Endothelial cell of umbilical vein (primary cell): ENCODE data around the gene COG5. TPM values are rescaled to one million over a fixed set of nuclear protein-coding genes. Genes with fewer than 3 reads are reported as not detected.

ENCODE experiments used
- BruUV-seq: library from RNA; stranded (reverse); fragments of 400-500 nt; replicated peaks from 2 replicates; lab custom pipeline; 2021; lab: Mats Ljungman, UMichigan
- CTCF ChIA-PET: fragments of 300-600, 350-600 bp; sonication (Branson Sonifier 250); formaldehyde crosslinking; loops from one replicate; lab custom pipeline; 2021; ENCODE audit warnings: antibody characterized with exemption, inconsistent platforms; lab: Charles Lee
- POLR2A ChIA-PET: fragments of 300-600, 350-600 bp; sonication (Branson Sonifier 250); formaldehyde crosslinking; loops from one replicate; lab custom pipeline; 2021; ENCODE audit warnings: antibody characterized with exemption, inconsistent platforms; lab: Charles Lee
- DNase-seq: peaks from one replicate; pipeline ENCODE4 v3.0.0-alpha.2; 2011; ENCODE audit warnings: low read depth, low spot score
- FAIRE-seq: peaks from 2 replicates; lab custom pipeline; 2011; peaks lifted over from hg19 to GRCh38; lab: Jason Lieb, UNC
- H2AFZ ChIP-seq: 2 replicates; pipeline ENCODE4 v1.6.0; 2012; ENCODE audit warnings: low read depth, low read length, control low read depth, inconsistent platforms
- H3K27ac ChIP-seq: 2 replicates; pipeline ENCODE4 v1.5.1; 2011; ENCODE audit warnings: low read depth, mild to moderate bottlenecking, control low read depth, low read length, moderate library complexity; ENCODE audit not compliant: insufficient read depth
- H3K27me3 ChIP-seq, 2 experiments: 2 replicates each; pipeline versions ENCODE4 v1.6.0 to v1.6.1; 2011; ENCODE audit warnings: low read length in 2 of 2, mixed read lengths in 1 of 2; ENCODE audit not compliant: control insufficient read depth in 2 of 2, insufficient read depth in 2 of 2
- H3K36me3 ChIP-seq, 2 experiments: 2 replicates in 1 of 2; 3 replicates in 1 of 2; pipeline ENCODE4 v1.5.1; 2011; ENCODE audit warnings: low read length in 2 of 2, mild to moderate bottlenecking in 1 of 2, moderate library complexity in 1 of 2; ENCODE audit not compliant: control insufficient read depth in 2 of 2, insufficient read depth in 2 of 2; ENCODE audit errors: extremely low read depth in 1 of 2
- H3K4me1 ChIP-seq: 3 replicates; pipeline ENCODE4 v1.5.1; 2011; ENCODE audit warnings: mild to moderate bottlenecking, low read length; ENCODE audit not compliant: control insufficient read depth, insufficient read depth; ENCODE audit errors: extremely low read depth
- H3K4me2 ChIP-seq: 2 replicates; pipeline ENCODE4 v1.6.1; 2011; ENCODE audit warnings: low read length, control low read depth, mixed read lengths; ENCODE audit not compliant: insufficient read depth
- H3K4me3 ChIP-seq, 3 experiments: fragments of 200-600 bp in 1 of 3; sonication (generic), shearing (Covaris generic) in 1 of 3; replicated peaks in 1 of 3; 2 replicates each; pipeline ENCODE4 v1.5.1; 2011 to 2016; ENCODE audit warnings: control low read depth in 3 of 3, low read length in 3 of 3, mild to moderate bottlenecking in 2 of 3, inconsistent platforms in 1 of 3, low read depth in 1 of 3, moderate library complexity in 1 of 3; ENCODE audit not compliant: insufficient read depth in 1 of 3
- H3K79me2 ChIP-seq: 2 replicates; pipeline ENCODE4 v1.6.0; 2012; ENCODE audit warnings: low read length, inconsistent platforms; ENCODE audit not compliant: control insufficient read depth, insufficient read depth
- H3K9ac ChIP-seq: replicated peaks from 2 replicates; pipeline ENCODE3; 2011; ENCODE audit warnings: low read length, control low read depth; ENCODE audit not compliant: insufficient read depth; ENCODE audit errors: extremely low read depth
- H3K9me1 ChIP-seq: replicated peaks from 3 replicates; pipeline ENCODE4 v1.6.0; 2011; ENCODE audit warnings: mild to moderate bottlenecking, low read length; ENCODE audit not compliant: control insufficient read depth, insufficient read depth; ENCODE audit errors: extremely low read depth
- H3K9me3 ChIP-seq: replicated peaks from 2 replicates; pipeline ENCODE4 v1.5.1; 2012; ENCODE audit warnings: low read length, inconsistent platforms; ENCODE audit not compliant: control insufficient read depth, insufficient read depth
- H4K20me1 ChIP-seq: replicated peaks from 2 replicates; pipeline ENCODE3; 2011; ENCODE audit warnings: mild to moderate bottlenecking, low read length; ENCODE audit not compliant: control insufficient read depth, insufficient read depth; ENCODE audit errors: extremely low read depth
- EZH2 ChIP-seq: IDR thresholded peaks from 2 replicates; pipeline ENCODE4 v1.6.1; 2012; ENCODE audit warnings: borderline replicate concordance, low read depth, mild to moderate bottlenecking, moderate library complexity, low read length, inconsistent platforms; ENCODE audit not compliant: severe bottlenecking
- FOS ChIP-seq: IDR thresholded peaks from 2 replicates; pipeline ENCODE4 v1.6.1; 2011; ENCODE audit warnings: mild to moderate bottlenecking, low read length, moderate library complexity, borderline replicate concordance; ENCODE audit not compliant: insufficient read depth
- GATA2 ChIP-seq: IDR thresholded peaks from 2 replicates; pipeline ENCODE4 v1.7.0; 2011; ENCODE audit warnings: low read depth, mild to moderate bottlenecking, moderate library complexity, mixed read lengths, low read length; ENCODE audit not compliant: insufficient read length, insufficient read depth
- JUN ChIP-seq: IDR thresholded peaks from 2 replicates; pipeline ENCODE4 v1.6.1; 2011; ENCODE audit warnings: borderline replicate concordance, low read depth; ENCODE audit not compliant: insufficient read length, insufficient read depth
- MYC ChIP-seq: IDR thresholded peaks from one replicate; pipeline ENCODE4 v1.6.1; 2011; ENCODE audit warnings: mild to moderate bottlenecking, low read depth, low read length
- POLR2A ChIP-seq: IDR thresholded peaks from 2 replicates; pipeline ENCODE4 v1.6.1; 2012; ENCODE audit warnings: low read depth, mild to moderate bottlenecking, control low read depth, low read length
- POLR2AphosphoS5 ChIP-seq: IDR thresholded peaks from 2 replicates; pipeline ENCODE4 v1.6.1; 2012; ENCODE audit warnings: low read depth, mild to moderate bottlenecking, control low read depth, low read length, moderate library complexity; ENCODE audit not compliant: insufficient read depth
- dilution Hi-C: fragments of 300-500 bp; cut with MboI; formaldehyde crosslinking; loops from one replicate; pipeline ENCODE4 v1.15.0; 2019; ENCODE audit warnings: low sequenced_read_pairs; ENCODE audit not compliant: extremely low pct_ligation_motif_present
- intact Hi-C: fragments of 100-400 bp; cut with micrococcal nuclease; formaldehyde crosslinking; loops from one replicate; pipeline ENCODE4 v1.10.0; 2022
- polyA plus RNA-seq, 4 experiments: library from polyadenylated mRNA; depleted of rRNA in 3 of 4; stranded (reverse) in 3 of 4; unstranded in 1 of 4; fragments of >200 nt; gene quantifications; 2 replicates each; pipeline versions ENCODE4 v1.2.1 to v1.2.3, GENCODE V29; 2011 to 2012; ENCODE audit warnings: missing spikeins in 1 of 4
- total RNA-seq: library from RNA; stranded (reverse); gene quantifications from 2 replicates; pipeline ENCODE4 v1.2.3, GENCODE V29; 2021
- TF ChIP-seq, protein P1 (sequence below), 2 donors: IDR thresholded peaks; 1 replicate in 1 of 2; 2 replicates in 1 of 2; pipeline ENCODE4 v1.5.1; 2011; ENCODE audit warnings: low read length in 2 of 2, mild to moderate bottlenecking in 2 of 2, moderate library complexity in 2 of 2, control low read depth in 1 of 2, inconsistent platforms in 1 of 2, low read depth in 1 of 2; ENCODE audit not compliant: insufficient read depth in 1 of 2; ENCODE audit errors: extremely low read depth in 1 of 2
- TF ChIP-seq, protein P2 (sequence below): IDR thresholded peaks from 2 replicates; pipeline ENCODE4 v1.6.1; 2011; ENCODE audit not compliant: insufficient read depth, insufficient read length

COG5 gene
- total and polyA plus RNA-seq, 2 donors (not counting 3 experiments of a cell fraction or from before 2014, with no cell fraction given) = 18.8 to 45.3 TPM

DNA sequence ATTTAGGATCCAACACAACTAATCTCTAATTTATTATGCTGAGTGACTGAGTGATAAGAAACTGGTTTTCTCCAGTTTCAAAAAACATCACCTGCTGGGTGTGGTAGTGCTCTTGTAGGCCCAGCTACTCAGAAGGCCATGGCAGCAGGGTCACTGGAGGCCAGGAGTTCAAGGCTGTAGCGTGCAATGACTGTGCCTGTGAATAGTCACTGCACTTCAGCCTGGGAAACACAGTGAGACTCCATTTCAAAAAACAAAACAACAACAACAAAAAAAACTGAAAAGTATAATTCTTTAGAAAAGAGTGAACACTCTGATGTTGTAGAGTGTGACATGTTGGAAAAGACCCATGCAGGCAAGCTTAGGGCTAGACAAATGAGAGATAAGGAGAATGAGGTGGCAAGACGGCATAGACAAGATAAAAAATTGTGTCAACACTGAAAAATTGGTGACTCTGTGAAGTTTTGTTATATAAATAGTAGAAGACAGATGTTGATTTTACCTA, 243.9 kb downstream of the COG5 start:
- no TSS peak for BruUV-seq
- DNase-seq = no peak
- Histone ChIP-seq H4K20me1 (no peaks in the 10 kb centered on the region), H3K79me2 (no peaks in the 10 kb centered on the region), H3K27me3 (no peaks in the 10 kb centered on the region), H3K4me3 (no peak overlapping the region), H3K9me1 (no peaks in the 10 kb centered on the region), H2AFZ (no peak overlapping the region), H3K9ac (no peak overlapping the region), H3K4me1 (no peaks in the 10 kb centered on the region), H3K27ac (no peak overlapping the region), H3K36me3 (no peaks in the 10 kb centered on the region), H3K4me2 (no peak overlapping the region), H3K9me3 (no peaks in the 10 kb centered on the region)
- CTCF ChIA-PET = no interaction called here
- POLR2A ChIA-PET = no interaction called here
- FAIRE-seq = no peak
- TF ChIP-seq EZH2 = no peak
- TF ChIP-seq MYC = no peak
- no peak for TF ChIP-seq GATA2
- TF ChIP-seq POLR2AphosphoS5 = no peak
- TF ChIP-seq, protein P1, sequence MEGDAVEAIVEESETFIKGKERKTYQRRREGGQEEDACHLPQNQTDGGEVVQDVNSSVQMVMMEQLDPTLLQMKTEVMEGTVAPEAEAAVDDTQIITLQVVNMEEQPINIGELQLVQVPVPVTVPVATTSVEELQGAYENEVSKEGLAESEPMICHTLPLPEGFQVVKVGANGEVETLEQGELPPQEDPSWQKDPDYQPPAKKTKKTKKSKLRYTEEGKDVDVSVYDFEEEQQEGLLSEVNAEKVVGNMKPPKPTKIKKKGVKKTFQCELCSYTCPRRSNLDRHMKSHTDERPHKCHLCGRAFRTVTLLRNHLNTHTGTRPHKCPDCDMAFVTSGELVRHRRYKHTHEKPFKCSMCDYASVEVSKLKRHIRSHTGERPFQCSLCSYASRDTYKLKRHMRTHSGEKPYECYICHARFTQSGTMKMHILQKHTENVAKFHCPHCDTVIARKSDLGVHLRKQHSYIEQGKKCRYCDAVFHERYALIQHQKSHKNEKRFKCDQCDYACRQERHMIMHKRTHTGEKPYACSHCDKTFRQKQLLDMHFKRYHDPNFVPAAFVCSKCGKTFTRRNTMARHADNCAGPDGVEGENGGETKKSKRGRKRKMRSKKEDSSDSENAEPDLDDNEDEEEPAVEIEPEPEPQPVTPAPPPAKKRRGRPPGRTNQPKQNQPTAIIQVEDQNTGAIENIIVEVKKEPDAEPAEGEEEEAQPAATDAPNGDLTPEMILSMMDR (IDR thresholded peaks at IDR 0.05; ENCODE audit: extremely low read depth in 1 of 2, insufficient read depth in 1 of 2, low read depth in 1 of 2, low read length in 2 of 2) = no peak
- TF ChIP-seq FOS = no peak
- no peak for TF ChIP-seq JUN
- TF ChIP-seq, protein P2, sequence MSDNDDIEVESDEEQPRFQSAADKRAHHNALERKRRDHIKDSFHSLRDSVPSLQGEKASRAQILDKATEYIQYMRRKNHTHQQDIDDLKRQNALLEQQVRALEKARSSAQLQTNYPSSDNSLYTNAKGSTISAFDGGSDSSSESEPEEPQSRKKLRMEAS = no peak
- no peak for TF ChIP-seq POLR2A
- intact Hi-C loops = no loop called here
- dilution Hi-C loops = no loop called here
